IMR-90 (cell line): Measurements from ENCODE around the gene VDAC2. TPM values are rescaled to one million over a fixed set of nuclear protein-coding genes. Genes with fewer than 3 reads are reported as not detected.
"Not testable (repeated sequence)": the region's sequence is repeated elsewhere in the genome, so short reads cannot be mapped to it uniquely, and the experiment has no call there.

Experiments
- ATAC-seq: fragments of 200-7000 bp; cut with Tn5 transposase; 2 replicates; pipeline ENCODE4 v1.9.1; 2020; ENCODE audit warnings: low read depth, mild to moderate bottlenecking, moderate library complexity
- BruUV-seq: library from RNA; stranded (reverse); fragments of 400-500 nt; replicated peaks from 2 replicates; lab custom pipeline; 2021; lab: Mats Ljungman, UMichigan
- CTCF ChIA-PET: fragments of 300-600 bp; formaldehyde crosslinking; extraction: SDS; loops from one replicate; lab custom pipeline; 2021; ENCODE audit warnings: antibody characterized with exemption; lab: Yijun Ruan, JAX
- POLR2A ChIA-PET: fragments of 300-600 bp; sonication (Branson Sonifier 250); formaldehyde crosslinking; loops from one replicate; lab custom pipeline; 2022; ENCODE audit warnings: antibody characterized with exemption; ENCODE audit not compliant: unreplicated experiment; lab: Charles Lee
- DNase-seq: peaks from one replicate; pipeline ENCODE4 v3.0.0; 2013
- H2AFZ ChIP-seq: replicated peaks from 2 replicates; pipeline ENCODE3; 2013; ENCODE audit warnings: low read length, mild to moderate bottlenecking; ENCODE audit not compliant: poor library complexity
- H2AK5ac ChIP-seq: 2 replicates; pipeline ENCODE4 v1.6.1; 2013; ENCODE audit warnings: low read depth, low read length, inconsistent platforms
- H2AK9ac ChIP-seq: replicated peaks from 2 replicates; pipeline ENCODE3; 2013; ENCODE audit warnings: mild to moderate bottlenecking, low read depth, low read length, moderate library complexity; ENCODE audit not compliant: poor library complexity
- H2BK120ac ChIP-seq: 2 replicates; pipeline ENCODE4 v1.6.1; 2013; ENCODE audit warnings: low read depth, low read length, inconsistent platforms
- H2BK15ac ChIP-seq: 3 replicates; pipeline ENCODE4 v1.6.1; 2013; ENCODE audit warnings: low read depth, low read length, inconsistent platforms
- H2BK20ac ChIP-seq: 2 replicates; pipeline ENCODE4 v1.6.1; 2013; ENCODE audit warnings: low read depth, mild to moderate bottlenecking, inconsistent platforms, low read length, moderate library complexity
- H2BK5ac ChIP-seq: 2 replicates; pipeline ENCODE4 v1.6.1; 2013; ENCODE audit warnings: mild to moderate bottlenecking, low read depth, low read length, inconsistent platforms; ENCODE audit not compliant: poor library complexity, severe bottlenecking
- H3K14ac ChIP-seq: replicated peaks from 2 replicates; pipeline ENCODE4 v1.6.1; 2013; ENCODE audit warnings: low read depth, low read length, inconsistent platforms
- H3K18ac ChIP-seq: 2 replicates; pipeline ENCODE4 v1.6.1; 2013; ENCODE audit warnings: low read depth, low read length, control low read depth
- H3K23ac ChIP-seq: 2 replicates; pipeline ENCODE4 v1.6.1; 2013; ENCODE audit warnings: low read depth, low read length, inconsistent platforms
- H3K27ac ChIP-seq: 2 replicates; pipeline ENCODE4 v1.5.1; 2013; ENCODE audit warnings: mild to moderate bottlenecking, control low read depth, low read length; ENCODE audit not compliant: insufficient read depth
- H3K27me3 ChIP-seq: 2 replicates; pipeline ENCODE4 v1.6.1; 2013; ENCODE audit warnings: low read length; ENCODE audit not compliant: control insufficient read depth, insufficient read depth
- H3K36me3 ChIP-seq: 2 replicates; pipeline ENCODE4 v1.6.1; 2013; ENCODE audit warnings: low read length, mixed read lengths; ENCODE audit not compliant: control insufficient read depth, insufficient read depth
- H3K4ac ChIP-seq: 2 replicates; pipeline ENCODE4 v1.6.1; 2013; ENCODE audit warnings: low read depth, low read length, inconsistent platforms
- H3K4me1 ChIP-seq: 2 replicates; pipeline ENCODE4 v1.6.1; 2013; ENCODE audit warnings: low read length, mixed read lengths; ENCODE audit not compliant: control insufficient read depth, insufficient read depth
- H3K4me2 ChIP-seq: 2 replicates; pipeline ENCODE4 v1.6.1; 2013; ENCODE audit warnings: low read depth, mild to moderate bottlenecking, control low read depth, low read length, moderate library complexity
- H3K4me3 ChIP-seq: 2 replicates; pipeline ENCODE4 v1.5.1; 2013; ENCODE audit warnings: low read depth, mild to moderate bottlenecking, control low read depth, low read length, moderate library complexity; ENCODE audit not compliant: insufficient read depth
- H3K56ac ChIP-seq: 2 replicates; pipeline ENCODE4 v1.6.1; 2013; ENCODE audit warnings: low read length, inconsistent platforms; ENCODE audit not compliant: insufficient read depth; ENCODE audit errors: extremely low read depth
- H3K79me1 ChIP-seq, 2 experiments: 2 replicates each; pipeline ENCODE4 v1.6.1; 2013; ENCODE audit warnings: low read length in 2 of 2, inconsistent platforms in 1 of 2, low read depth in 1 of 2
- H3K9ac ChIP-seq: 2 replicates; pipeline ENCODE4 v1.6.1; 2013; ENCODE audit warnings: low read depth, low read length, control low read depth
- H3K9me1 ChIP-seq: 2 replicates; pipeline ENCODE4 v1.6.1; 2013; ENCODE audit warnings: low read length, inconsistent platforms; ENCODE audit not compliant: insufficient read depth
- H3K9me3 ChIP-seq: 2 replicates; pipeline ENCODE4 v1.6.1; 2013; ENCODE audit warnings: low read length; ENCODE audit not compliant: control insufficient read depth, insufficient read depth
- H4K20me1 ChIP-seq: 2 replicates; pipeline ENCODE4 v1.6.1; 2013; ENCODE audit warnings: low read length, inconsistent platforms; ENCODE audit not compliant: insufficient read depth
- H4K5ac ChIP-seq: 2 replicates; pipeline ENCODE4 v1.6.1; 2013; ENCODE audit warnings: mild to moderate bottlenecking, low read depth, low read length, control low read depth
- H4K8ac ChIP-seq, 2 experiments: 2 replicates each; pipeline ENCODE4 v1.6.1; 2013; ENCODE audit warnings: low read depth in 2 of 2, low read length in 2 of 2, control low read depth in 1 of 2, inconsistent platforms in 1 of 2
- H4K91ac ChIP-seq: 2 replicates; pipeline ENCODE4 v1.6.1; 2013; ENCODE audit warnings: low read depth, low read length, inconsistent platforms; ENCODE audit not compliant: insufficient read depth
- WGBS, 2 experiments: methylation state at CpG; one replicate each; pipeline versions ENCODE4 v1.1.5 to v1.1.7; 2013; ENCODE audit warnings: missing lambda C conversion rate in 2 of 2; ENCODE audit not compliant: insufficient read length in 1 of 2; ENCODE audit errors: extremely low coverage in 2 of 2; 5-methylcytosine and 5-hydroxymethylcytosine counted together
- dilution Hi-C: fragments of 300-500 bp; cut with HindIII; formaldehyde crosslinking; loops from one replicate; pipeline ENCODE4 v1.14.3; 2018; ENCODE audit warnings: low sequenced_read_pairs; ENCODE audit not compliant: unreplicated experiment
- in situ Hi-C: fragments of 300-500 bp; cut with MboI; formaldehyde crosslinking; loops from 3 replicates; pipeline ENCODE4 v1.14.3; 2019; ENCODE audit warnings: low sequenced_read_pairs, inconsistent platforms, mixed read lengths
- intact Hi-C: fragments of 100-400 bp; cut with micrococcal nuclease; formaldehyde crosslinking; loops from 2 replicates; pipeline ENCODE4 v1.10.0; 2022
- polyA plus RNA-seq, 3 experiments: library from polyadenylated mRNA; depleted of rRNA; stranded (reverse); fragments of >200 nt; gene quantifications; 2 replicates each; pipeline ENCODE4 v1.2.3, GENCODE V29; 2012; ENCODE audit warnings: low replicate concordance in 1 of 3
- total RNA-seq: library from RNA; depleted of rRNA; stranded (reverse); fragments of >200 nt; gene quantifications from 2 replicates; pipeline ENCODE4 v1.2.3, GENCODE V29; 2012

Gene VDAC2
- total and polyA plus RNA-seq, 2 of the 4 experiments (the other 2 are of a cell fraction): 122 to 139 TPM

- peaks cover 24 to 63% of the 10 kb centered on the region in 2 experiments for H3K79me1 ChIP-seq
- POLR2A ChIA-PET: not testable (repeated sequence)
These were observed 10.9 kb downstream of the VDAC2 start for GRCh38 chr10:75221492-75221891.

More at GRCh38 chr10:75221492-75221891, 10.9 kb downstream of the VDAC2 start:
- H2AK5ac ChIP-seq, H3K27ac ChIP-seq, H3K4ac ChIP-seq, H3K9me1 ChIP-seq, H4K5ac ChIP-seq, dilution Hi-C loops, H2BK5ac ChIP-seq, H3K4me2 ChIP-seq, H2BK120ac ChIP-seq, CTCF ChIA-PET, in situ Hi-C loops, H2BK20ac ChIP-seq, H3K9ac ChIP-seq, intact Hi-C loops, H4K91ac ChIP-seq, H2BK15ac ChIP-seq, H4K8ac ChIP-seq, H3K9me3 ChIP-seq, H3K18ac ChIP-seq, H2AFZ ChIP-seq, H3K27me3 ChIP-seq, ATAC-seq, H3K56ac ChIP-seq, H3K14ac ChIP-seq, H3K23ac ChIP-seq, BruUV-seq, H2AK9ac ChIP-seq, H3K4me3 ChIP-seq, DNase-seq: not testable (repeated sequence)
- Histone ChIP-seq H3K4me1 (peaks cover 19% of the 10 kb centered on the region), H4K20me1 (peaks cover 52% of the 10 kb centered on the region), H3K36me3 (peaks cover 61% of the 10 kb centered on the region)
- no CpG with 5 or more reads among the region's 8 CpGs for WGBS, 2 experiments
